GM13977 (cell line): ENCODE measurements around the gene SNRNP48.

Source experiments
- DNase-seq: peaks from one replicate; pipeline ENCODE4 v3.0.0; 2012; ENCODE audit warnings: low spot score
- CTCF ChIP-seq: IDR thresholded peaks from 2 replicates; pipeline ENCODE4 v1.5.1; 2012; ENCODE audit warnings: mild to moderate bottlenecking, control low read depth; ENCODE audit not compliant: insufficient read depth; ENCODE audit errors: extremely low read depth, missing control alignments
- in situ Hi-C: fragments of 300-500 bp; cut with MboI; formaldehyde crosslinking; loops from one replicate; pipeline ENCODE4 v1.12.0; 2022; ENCODE audit warnings: low sequenced_read_pairs, low pct_unique_long_range_greater_than_20kb, mixed read lengths, inconsistent platforms; ENCODE audit not compliant: unreplicated experiment

Gene SNRNP48

GRCh38 chr6:7558781-7559180 is 31.2 kb upstream of the SNRNP48 start:
- in situ Hi-C loops = no loop called here
- DNase-seq = no peak
- no peak for TF ChIP-seq CTCF

DNA sequence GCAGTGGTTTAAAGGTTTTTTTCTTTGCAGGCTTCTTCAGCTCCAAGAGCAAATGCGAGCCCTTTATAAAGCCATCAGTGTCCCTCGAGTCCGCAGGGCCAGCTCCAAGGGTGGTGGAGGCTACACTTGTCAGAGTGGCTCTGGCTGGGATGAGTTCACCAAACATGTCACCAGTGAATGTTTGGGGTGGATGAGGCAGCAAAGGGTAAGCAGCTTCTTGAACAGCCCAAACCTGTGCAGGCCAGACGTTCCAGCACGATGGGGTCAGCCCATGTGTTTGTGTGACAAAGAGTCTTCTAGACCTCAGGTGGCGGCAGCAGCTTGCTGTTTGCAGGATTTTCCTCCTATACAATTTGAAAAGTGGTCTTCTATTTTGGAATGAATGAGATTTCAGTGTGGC is 30.8 kb upstream of the SNRNP48 start:
- in situ Hi-C loops = no loop called here
- no peak for DNase-seq
- no peak for TF ChIP-seq CTCF

GRCh38 chr6:7559651-7560385 is 30.2 kb upstream of the SNRNP48 start:
- in situ Hi-C loops = no loop called here
- no peak for DNase-seq
- TF ChIP-seq CTCF = no peak

GRCh38 chr6:7561153-7561964 is 28.6 kb upstream of the SNRNP48 start:
- no peak for DNase-seq
- in situ Hi-C loops = no loop called here
- no peak for TF ChIP-seq CTCF

DNA sequence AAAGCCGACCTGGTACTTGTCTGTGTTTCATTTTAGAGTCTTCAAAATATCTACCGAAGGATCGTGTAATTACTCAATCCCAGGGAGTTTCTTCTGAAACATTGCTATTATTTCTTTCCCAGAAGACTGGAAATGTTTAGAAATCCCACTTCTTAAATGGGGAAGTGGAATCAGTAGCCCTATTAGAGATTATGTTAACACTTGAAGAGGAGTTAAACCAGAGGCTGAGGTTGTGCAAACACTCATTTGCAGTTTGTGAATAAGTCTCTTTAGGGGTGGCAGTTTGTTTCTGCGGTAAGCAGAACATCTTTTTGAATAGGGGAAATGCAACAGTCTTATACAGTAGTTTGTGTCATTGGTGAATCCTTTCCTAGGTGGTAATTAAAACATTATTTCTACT is 27.2 kb upstream of the SNRNP48 start:
- no peak for TF ChIP-seq CTCF
- in situ Hi-C loops = no loop called here
- DNase-seq = no peak

- in situ Hi-C loops = no loop called here
- no peak for DNase-seq
- no peak for TF ChIP-seq CTCF
These were observed 23.9 kb upstream of the SNRNP48 start for GRCh38 chr6:7566107-7566506.
